H9 (cell line): ENCODE data around the gene DEUP1. TPM values are rescaled to one million over a fixed set of nuclear protein-coding genes. Genes with fewer than 3 reads are reported as not detected.

Experiments used
- DNase-seq: peaks from one replicate; pipeline ENCODE4 v3.0.0-alpha.2; 2017
- H2AFZ ChIP-seq: one replicate; pipeline ENCODE4 v1.6.1; 2013; ENCODE audit warnings: mild to moderate bottlenecking, low read length, control low read depth, moderate library complexity
- H2AK5ac ChIP-seq: 2 replicates; pipeline ENCODE4 v1.6.1; 2013; ENCODE audit warnings: low read length, control low read depth, mixed read lengths; ENCODE audit not compliant: insufficient read length
- H2BK120ac ChIP-seq: one replicate; pipeline ENCODE4 v1.6.1; 2013; ENCODE audit warnings: low read depth, mild to moderate bottlenecking, low read length, control low read depth, inconsistent platforms; ENCODE audit not compliant: poor library complexity, severe bottlenecking
- H2BK12ac ChIP-seq: 2 replicates; pipeline ENCODE4 v1.6.1; 2013; ENCODE audit warnings: low read length, control low read depth, mixed read lengths, low read depth; ENCODE audit not compliant: insufficient read length
- H2BK15ac ChIP-seq: 2 replicates; pipeline ENCODE4 v1.6.1; 2013; ENCODE audit warnings: low read depth, low read length, control low read depth
- H2BK20ac ChIP-seq: one replicate; pipeline ENCODE4 v1.6.1; 2013; ENCODE audit warnings: low read depth, mild to moderate bottlenecking, low read length, control low read depth, inconsistent platforms; ENCODE audit not compliant: poor library complexity, severe bottlenecking
- H2BK5ac ChIP-seq: 2 replicates; pipeline ENCODE4 v1.6.1; 2013; ENCODE audit warnings: low read length, control low read depth, mixed read lengths; ENCODE audit not compliant: insufficient read length
- H3K14ac ChIP-seq: 2 replicates; pipeline ENCODE4 v1.6.1; 2013; ENCODE audit warnings: low read length, control low read depth; ENCODE audit not compliant: insufficient read depth
- H3K18ac ChIP-seq: 2 replicates; pipeline ENCODE4 v1.6.1; 2013; ENCODE audit warnings: low read depth, mild to moderate bottlenecking, mixed read lengths, low read length, control low read depth; ENCODE audit not compliant: insufficient read length
- H3K23ac ChIP-seq: 2 replicates; pipeline ENCODE4 v1.6.1; 2013; ENCODE audit warnings: low read length, control low read depth, mixed read lengths, low read depth; ENCODE audit not compliant: insufficient read length
- H3K23me2 ChIP-seq: 2 replicates; pipeline ENCODE4 v1.6.1; 2013; ENCODE audit warnings: low read depth, mild to moderate bottlenecking, mixed read lengths, low read length, control low read depth; ENCODE audit not compliant: insufficient read length, poor library complexity, severe bottlenecking
- H3K27ac ChIP-seq: 2 replicates; pipeline ENCODE4 v1.5.1; 2013; ENCODE audit warnings: low read length, control low read depth, mixed read lengths, low read depth; ENCODE audit not compliant: insufficient read length
- H3K27me3 ChIP-seq: 2 replicates; pipeline ENCODE4 v1.6.1; 2013; ENCODE audit warnings: low read length, control low read depth, inconsistent platforms; ENCODE audit not compliant: insufficient read depth
- H3K4ac ChIP-seq: 2 replicates; pipeline ENCODE4 v1.6.1; 2013; ENCODE audit warnings: low read depth, mild to moderate bottlenecking, control low read depth, inconsistent platforms, low read length, moderate library complexity
- H3K4me1 ChIP-seq: 2 replicates; pipeline ENCODE4 v1.6.1; 2013; ENCODE audit warnings: low read length, control low read depth, inconsistent platforms; ENCODE audit not compliant: insufficient read depth
- H3K4me2 ChIP-seq: 2 replicates; pipeline ENCODE4 v1.6.1; 2013; ENCODE audit warnings: low read length, control low read depth, mixed read lengths; ENCODE audit not compliant: insufficient read length, insufficient read depth
- H3K56ac ChIP-seq: 2 replicates; pipeline ENCODE4 v1.6.1; 2013; ENCODE audit warnings: low read depth, mild to moderate bottlenecking, mixed read lengths, low read length, control low read depth; ENCODE audit not compliant: insufficient read length
- H3K79me1 ChIP-seq: 2 replicates; pipeline ENCODE4 v1.6.1; 2013; ENCODE audit warnings: low read depth, mild to moderate bottlenecking, moderate library complexity, low read length, control low read depth, inconsistent platforms; ENCODE audit not compliant: insufficient read depth, poor library complexity, severe bottlenecking
- H3K79me2 ChIP-seq: 2 replicates; pipeline ENCODE4 v1.6.1; 2013; ENCODE audit warnings: low read length, control low read depth, inconsistent platforms; ENCODE audit not compliant: insufficient read depth
- H3K9ac ChIP-seq: 2 replicates; pipeline ENCODE4 v1.6.1; 2013; ENCODE audit warnings: low read length, control low read depth, mixed read lengths; ENCODE audit not compliant: insufficient read length; ENCODE audit errors: extremely low read depth
- H3K9me3 ChIP-seq: one replicate; pipeline ENCODE4 v1.6.1; 2013; ENCODE audit warnings: low read depth, low read length, inconsistent platforms; ENCODE audit not compliant: control insufficient read depth
- H3T11ph ChIP-seq: one replicate; pipeline ENCODE4 v1.6.1; 2013; ENCODE audit warnings: mild to moderate bottlenecking, low read length, control low read depth, inconsistent platforms
- H4K20me1 ChIP-seq: one replicate; pipeline ENCODE4 v1.6.1; 2013; ENCODE audit not compliant: control insufficient read depth, insufficient read length, insufficient read depth
- H4K5ac ChIP-seq: 2 replicates; pipeline ENCODE4 v1.6.1; 2013; ENCODE audit warnings: low read depth, mild to moderate bottlenecking, mixed read lengths, low read length, control low read depth; ENCODE audit not compliant: insufficient read length
- H4K8ac ChIP-seq: replicated peaks from 2 replicates; pipeline ENCODE4 v1.6.1; 2013; ENCODE audit warnings: low read length, control low read depth, mixed read lengths, low read depth; ENCODE audit not compliant: insufficient read length
- H4K91ac ChIP-seq: 2 replicates; pipeline ENCODE4 v1.6.1; 2013; ENCODE audit warnings: low read depth, mild to moderate bottlenecking, moderate library complexity, mixed read lengths, low read length, control low read depth; ENCODE audit not compliant: insufficient read length
- H3K27ac Mint-ChIP-seq, 3 experiments: 2 replicates in 2 of 3; 3 replicates in 1 of 3; pipeline ENCODE4 v1.8.0; 2020 to 2021; ENCODE audit warnings: mixed read lengths in 3 of 3, mild to moderate bottlenecking in 1 of 3, moderate library complexity in 1 of 3
- H3K27me3 Mint-ChIP-seq: 2 replicates; pipeline ENCODE4 v1.8.0; 2021; ENCODE audit warnings: low read depth, mild to moderate bottlenecking, moderate library complexity, mixed read lengths
- H3K36me3 Mint-ChIP-seq, 3 experiments: 2 replicates in 2 of 3; 3 replicates in 1 of 3; pipeline ENCODE4 v1.8.0; 2020 to 2021; ENCODE audit warnings: low read depth in 3 of 3, mixed read lengths in 3 of 3; ENCODE audit not compliant: insufficient read depth in 1 of 3
- H3K4me1 Mint-ChIP-seq, 2 experiments: 2 replicates each; pipeline ENCODE4 v1.8.0; 2020; ENCODE audit warnings: mixed read lengths in 2 of 2
- H3K4me3 Mint-ChIP-seq, 2 experiments: 2 replicates in 1 of 2; 3 replicates in 1 of 2; pipeline ENCODE4 v1.8.0; 2020 to 2021; ENCODE audit warnings: mild to moderate bottlenecking in 2 of 2, mixed read lengths in 2 of 2, moderate library complexity in 1 of 2
- H3K9me3 Mint-ChIP-seq, 2 experiments: 2 replicates in 1 of 2; 3 replicates in 1 of 2; pipeline ENCODE4 v1.8.0; 2020; ENCODE audit warnings: mild to moderate bottlenecking in 2 of 2, mixed read lengths in 2 of 2, moderate library complexity in 1 of 2
- WGBS: extraction: QIAGEN DNeasy Blood & Tissue Kit; methylation state at CpG from one replicate; pipeline ENCODE4 v1.1.7; 2013; ENCODE audit warnings: missing lambda C conversion rate, low lambda C conversion rate, mixed read lengths; ENCODE audit not compliant: insufficient read length; ENCODE audit errors: extremely low coverage; 5-methylcytosine and 5-hydroxymethylcytosine counted together
- total RNA-seq: library from RNA; stranded (reverse); gene quantifications from 2 replicates; pipeline ENCODE4 v1.2.1, GENCODE V29; 2021
- TF ChIP-seq, protein P1 (sequence below): fragments of 200-600 bp; sonication (generic); conservative IDR thresholded peaks from 3 replicates; pipeline ENCODE4 v1.8.0; 2021; ENCODE audit warnings: antibody characterized with exemption, mild to moderate bottlenecking

Gene DEUP1
- total RNA-seq, 1 experiment from 2014 or later = 0.22 TPM

DNA sequence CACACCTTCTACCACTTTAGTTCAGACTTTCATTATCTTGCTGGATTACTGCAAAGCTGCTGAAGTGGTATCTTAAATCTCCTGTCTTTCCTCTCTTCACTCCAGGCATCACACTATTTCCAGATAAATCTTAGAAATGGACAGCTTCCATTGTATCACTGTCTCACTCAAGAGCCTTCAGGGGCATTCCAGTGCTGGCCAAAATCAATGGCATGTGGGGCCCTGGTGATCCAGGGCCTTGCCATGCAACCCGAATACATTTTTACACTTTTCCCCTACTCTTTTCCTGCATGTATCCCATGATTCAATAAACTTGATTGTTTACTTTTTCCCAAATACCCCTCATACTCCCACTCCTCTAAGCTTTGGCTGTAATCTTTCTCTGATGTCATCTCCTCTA is 39.4 kb upstream of the DEUP1 start:
- H3K27me3 Mint-ChIP-seq = no peaks in the 10 kb centered on the region
- Histone ChIP-seq H3K27ac (no peak overlapping the region), H3T11ph (no peak overlapping the region), H3K4me2 (no peak overlapping the region), H2AFZ (no peak overlapping the region), H3K79me2 (no peaks in the 10 kb centered on the region), H2BK20ac (no peak overlapping the region), H3K23me2 (no peaks in the 10 kb centered on the region), H4K20me1 (no peaks in the 10 kb centered on the region), H2AK5ac (no peak overlapping the region), H3K23ac (no peak overlapping the region), H4K8ac (no peak overlapping the region), H3K14ac (no peak overlapping the region), H3K27me3 (no peaks in the 10 kb centered on the region), H2BK120ac (no peak overlapping the region), H3K4ac (no peak overlapping the region), H3K9me3 (no peaks in the 10 kb centered on the region), H2BK12ac (no peak overlapping the region), H3K56ac (no peak overlapping the region), H4K91ac (no peak overlapping the region), H2BK15ac (no peak overlapping the region), H3K18ac (no peak overlapping the region), H4K5ac (no peak overlapping the region), H2BK5ac (no peak overlapping the region), H3K9ac (no peak overlapping the region), H3K4me1 (no peaks in the 10 kb centered on the region), H3K79me1 (no peaks in the 10 kb centered on the region)
- H3K9me3 Mint-ChIP-seq = no peaks in the 10 kb centered on the region
- H3K27ac Mint-ChIP-seq = no peak overlapping the region
- TF ChIP-seq, protein P1, sequence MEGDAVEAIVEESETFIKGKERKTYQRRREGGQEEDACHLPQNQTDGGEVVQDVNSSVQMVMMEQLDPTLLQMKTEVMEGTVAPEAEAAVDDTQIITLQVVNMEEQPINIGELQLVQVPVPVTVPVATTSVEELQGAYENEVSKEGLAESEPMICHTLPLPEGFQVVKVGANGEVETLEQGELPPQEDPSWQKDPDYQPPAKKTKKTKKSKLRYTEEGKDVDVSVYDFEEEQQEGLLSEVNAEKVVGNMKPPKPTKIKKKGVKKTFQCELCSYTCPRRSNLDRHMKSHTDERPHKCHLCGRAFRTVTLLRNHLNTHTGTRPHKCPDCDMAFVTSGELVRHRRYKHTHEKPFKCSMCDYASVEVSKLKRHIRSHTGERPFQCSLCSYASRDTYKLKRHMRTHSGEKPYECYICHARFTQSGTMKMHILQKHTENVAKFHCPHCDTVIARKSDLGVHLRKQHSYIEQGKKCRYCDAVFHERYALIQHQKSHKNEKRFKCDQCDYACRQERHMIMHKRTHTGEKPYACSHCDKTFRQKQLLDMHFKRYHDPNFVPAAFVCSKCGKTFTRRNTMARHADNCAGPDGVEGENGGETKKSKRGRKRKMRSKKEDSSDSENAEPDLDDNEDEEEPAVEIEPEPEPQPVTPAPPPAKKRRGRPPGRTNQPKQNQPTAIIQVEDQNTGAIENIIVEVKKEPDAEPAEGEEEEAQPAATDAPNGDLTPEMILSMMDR = no peak
- no CpG with 5 or more reads among the region's 1 CpG for WGBS
- no peaks in the 10 kb centered on the region for H3K36me3 Mint-ChIP-seq
- H3K4me1 Mint-ChIP-seq = peaks cover 7 to 10% of the 10 kb centered on the region in 2 experiments
- H3K4me3 Mint-ChIP-seq = no peak overlapping the region
- DNase-seq = no peak
